ENCODE data around the gene PYGB.

DNA sequence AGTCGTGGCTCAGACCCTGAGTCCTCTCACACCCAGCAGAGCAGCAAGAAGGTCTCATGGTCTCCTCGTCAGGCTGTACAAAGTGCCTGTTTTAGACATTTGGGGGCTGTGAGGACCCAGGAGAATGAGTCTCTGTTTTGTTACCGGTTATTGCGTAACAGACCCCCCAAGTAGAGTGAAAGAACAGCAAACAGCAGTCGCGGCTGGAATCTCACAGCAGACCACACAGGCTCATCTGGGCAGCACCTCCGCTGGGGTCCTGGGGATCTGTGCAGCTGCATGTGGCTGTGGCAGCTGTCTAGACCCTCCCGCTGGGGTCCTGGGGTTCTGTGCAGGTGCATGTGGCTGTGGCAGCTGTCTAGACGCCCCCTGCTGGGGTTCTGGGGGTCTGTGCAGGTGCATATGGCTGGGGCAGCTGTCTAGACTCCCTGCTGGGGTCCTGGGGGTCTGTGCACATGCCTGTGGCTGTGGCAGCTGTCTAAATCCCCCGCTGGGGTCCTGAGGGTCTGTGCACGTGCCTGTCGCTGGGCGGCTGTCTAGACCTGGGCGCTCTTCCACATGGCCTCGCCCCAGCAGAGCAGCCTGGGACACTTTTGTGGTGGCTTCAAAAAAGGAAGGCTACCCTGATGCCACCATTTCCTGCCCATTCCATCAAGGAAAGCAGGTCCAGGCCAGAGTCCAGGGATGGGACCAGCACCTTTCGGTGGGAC lies 27.7 kb upstream of the PYGB start:
- TF ChIP-seq TAF1 (IDR thresholded peaks at IDR 0.05; ENCODE audit: borderline replicate concordance, insufficient read depth, low read length) (no peak), POLR2AphosphoS5 (IDR thresholded peaks at IDR 0.05; ENCODE audit: low read depth, low read length) (no peak)
- TF ChIP-seq, protein P1, sequence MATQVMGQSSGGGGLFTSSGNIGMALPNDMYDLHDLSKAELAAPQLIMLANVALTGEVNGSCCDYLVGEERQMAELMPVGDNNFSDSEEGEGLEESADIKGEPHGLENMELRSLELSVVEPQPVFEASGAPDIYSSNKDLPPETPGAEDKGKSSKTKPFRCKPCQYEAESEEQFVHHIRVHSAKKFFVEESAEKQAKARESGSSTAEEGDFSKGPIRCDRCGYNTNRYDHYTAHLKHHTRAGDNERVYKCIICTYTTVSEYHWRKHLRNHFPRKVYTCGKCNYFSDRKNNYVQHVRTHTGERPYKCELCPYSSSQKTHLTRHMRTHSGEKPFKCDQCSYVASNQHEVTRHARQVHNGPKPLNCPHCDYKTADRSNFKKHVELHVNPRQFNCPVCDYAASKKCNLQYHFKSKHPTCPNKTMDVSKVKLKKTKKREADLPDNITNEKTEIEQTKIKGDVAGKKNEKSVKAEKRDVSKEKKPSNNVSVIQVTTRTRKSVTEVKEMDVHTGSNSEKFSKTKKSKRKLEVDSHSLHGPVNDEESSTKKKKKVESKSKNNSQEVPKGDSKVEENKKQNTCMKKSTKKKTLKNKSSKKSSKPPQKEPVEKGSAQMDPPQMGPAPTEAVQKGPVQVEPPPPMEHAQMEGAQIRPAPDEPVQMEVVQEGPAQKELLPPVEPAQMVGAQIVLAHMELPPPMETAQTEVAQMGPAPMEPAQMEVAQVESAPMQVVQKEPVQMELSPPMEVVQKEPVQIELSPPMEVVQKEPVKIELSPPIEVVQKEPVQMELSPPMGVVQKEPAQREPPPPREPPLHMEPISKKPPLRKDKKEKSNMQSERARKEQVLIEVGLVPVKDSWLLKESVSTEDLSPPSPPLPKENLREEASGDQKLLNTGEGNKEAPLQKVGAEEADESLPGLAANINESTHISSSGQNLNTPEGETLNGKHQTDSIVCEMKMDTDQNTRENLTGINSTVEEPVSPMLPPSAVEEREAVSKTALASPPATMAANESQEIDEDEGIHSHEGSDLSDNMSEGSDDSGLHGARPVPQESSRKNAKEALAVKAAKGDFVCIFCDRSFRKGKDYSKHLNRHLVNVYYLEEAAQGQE (IDR thresholded peaks at IDR 0.05; ENCODE audit: insufficient read depth in 1 of 2, low read depth in 2 of 2, low read length in 2 of 2) = no peak

Data from PFSK-1 (cell line).